Liver (tissue), 9 donors: ENCODE measurements around the gene NFIB. TPM values are rescaled to one million over a fixed set of nuclear protein-coding genes. Genes with fewer than 3 reads are reported as not detected.

Source experiments
- DNase-seq: peaks from one replicate; pipeline ENCODE4 v3.0.0-alpha.2; 2017; ENCODE audit warnings: low spot score
- H3K27ac ChIP-seq, 2 donors: one replicate each; pipeline ENCODE4 v1.7.0; 2013; ENCODE audit warnings: inconsistent platforms in 2 of 2, low read length in 2 of 2, control low read depth in 1 of 2, low read depth in 1 of 2, mild to moderate bottlenecking in 1 of 2
- H3K27me3 ChIP-seq, 4 donors: one replicate each; pipeline versions ENCODE4 v1.6.1 to v1.7.0; 2013; ENCODE audit warnings: low read length in 3 of 4, inconsistent platforms in 1 of 4, mild to moderate bottlenecking in 1 of 4, moderate library complexity in 1 of 4; ENCODE audit not compliant: control insufficient read depth in 4 of 4, insufficient read depth in 4 of 4
- H3K36me3 ChIP-seq, 4 donors: one replicate each; pipeline versions ENCODE4 v1.6.1 to v1.7.0; 2013; ENCODE audit warnings: low read length in 3 of 4, mild to moderate bottlenecking in 3 of 4, low read depth in 1 of 4, moderate library complexity in 1 of 4; ENCODE audit not compliant: control insufficient read depth in 4 of 4, insufficient read depth in 3 of 4
- H3K4me1 ChIP-seq, 4 donors: one replicate each; pipeline versions ENCODE4 v1.6.1 to v1.7.0; 2013; ENCODE audit warnings: low read length in 3 of 4, mild to moderate bottlenecking in 3 of 4, moderate library complexity in 1 of 4; ENCODE audit not compliant: control insufficient read depth in 4 of 4, insufficient read depth in 4 of 4
- H3K4me3 ChIP-seq, 3 donors: one replicate each; pipeline versions ENCODE4 v1.6.1 to v1.7.0; 2013; ENCODE audit warnings: low read length in 3 of 3, control low read depth in 1 of 3, low read depth in 1 of 3, mild to moderate bottlenecking in 1 of 3
- H3K9ac ChIP-seq, 2 donors: one replicate each; pipeline ENCODE4 v1.7.0; 2013; ENCODE audit warnings: low read length in 2 of 2, mild to moderate bottlenecking in 2 of 2, moderate library complexity in 2 of 2, control low read depth in 1 of 2, low read depth in 1 of 2
- H3K9me3 ChIP-seq, 4 donors: one replicate each; pipeline versions ENCODE4 v1.6.1 to v1.7.0; 2013; ENCODE audit warnings: low read length in 3 of 4; ENCODE audit not compliant: control insufficient read depth in 4 of 4
- EGR1 ChIP-seq, 2 donors: IDR thresholded peaks; 2 replicates each; pipeline ENCODE4 v1.6.1; 2016 to 2018; ENCODE audit warnings: antibody characterized with exemption in 2 of 2, low read depth in 2 of 2
- FOXA1 ChIP-seq: IDR thresholded peaks from 2 replicates; pipeline ENCODE4 v1.6.1; 2016; ENCODE audit warnings: antibody characterized with exemption
- FOXA2 ChIP-seq: IDR thresholded peaks from 2 replicates; pipeline ENCODE4 v1.6.1; 2016; ENCODE audit warnings: antibody characterized with exemption
- GABPA ChIP-seq, 2 donors: IDR thresholded peaks in 1 of 2; conservative IDR thresholded peaks in 1 of 2; 2 replicates each; pipeline ENCODE4 v1.6.1; 2016; ENCODE audit warnings: antibody characterized with exemption in 2 of 2, mild to moderate bottlenecking in 1 of 2, moderate library complexity in 1 of 2
- HNF4G ChIP-seq: IDR thresholded peaks from 2 replicates; pipeline ENCODE4 v1.6.1; 2016; ENCODE audit warnings: antibody characterized with exemption
- JUND ChIP-seq, 2 donors: IDR thresholded peaks; 2 replicates each; pipeline ENCODE4 v1.6.1; 2016; ENCODE audit warnings: antibody characterized with exemption in 2 of 2
- NR2F2 ChIP-seq: IDR thresholded peaks from 2 replicates; pipeline ENCODE4 v1.6.1; 2016; ENCODE audit warnings: antibody characterized with exemption
- RAD21 ChIP-seq, 2 donors: IDR thresholded peaks; 2 replicates each; pipeline ENCODE4 v1.6.1; 2016; ENCODE audit warnings: antibody characterized with exemption in 2 of 2, mild to moderate bottlenecking in 2 of 2
- REST ChIP-seq: IDR thresholded peaks from 2 replicates; pipeline ENCODE4 v1.6.1; 2016; ENCODE audit warnings: antibody characterized with exemption, mild to moderate bottlenecking
- RXRA ChIP-seq, 2 donors: IDR thresholded peaks; 2 replicates each; pipeline ENCODE4 v1.6.1; 2017 to 2018; ENCODE audit warnings: antibody characterized with exemption in 2 of 2, mild to moderate bottlenecking in 1 of 2
- SP1 ChIP-seq: IDR thresholded peaks from 2 replicates; pipeline ENCODE4 v1.6.1; 2018; ENCODE audit warnings: antibody characterized with exemption, mild to moderate bottlenecking
- TAF1 ChIP-seq: conservative IDR thresholded peaks from 2 replicates; pipeline ENCODE4 v1.6.1; 2016; ENCODE audit warnings: antibody characterized with exemption, mild to moderate bottlenecking
- YY1 ChIP-seq: IDR thresholded peaks from 2 replicates; pipeline ENCODE4 v1.6.1; 2016; ENCODE audit warnings: antibody characterized with exemption, mild to moderate bottlenecking
- ZBTB33 ChIP-seq: IDR thresholded peaks from 2 replicates; pipeline ENCODE4 v1.6.1; 2016; ENCODE audit warnings: antibody characterized with exemption
- WGBS: extraction: QIAGEN DNeasy Blood & Tissue Kit; methylation state at CpG from one replicate; pipeline ENCODE4 v1.1.7; 2013; 5-methylcytosine and 5-hydroxymethylcytosine counted together
- polyA plus RNA-seq, 2 donors: library from polyadenylated mRNA; stranded (reverse) in 1 of 2; unstranded in 1 of 2; fragments of 200-250 nt in 1 of 2; fragments of >200 nt in 1 of 2; fragmentation: Nextera tagmentation in 1 of 2; extraction: Ambion mirVana in 1 of 2; gene quantifications; one replicate each; pipeline versions ENCODE4 v1.2.1 to v1.2.3, GENCODE V29; 2013 to 2015
- total RNA-seq, 2 donors: library from RNA; depleted of rRNA; stranded (reverse); fragments of >200 nt; gene quantifications; one replicate each; pipeline ENCODE4 v1.2.3, GENCODE V29; 2014
- TF ChIP-seq, protein P1 (sequence below): fragments of 150-350 bp; IDR thresholded peaks from 2 replicates; pipeline ENCODE4 v1.5.1; 2017; ENCODE audit warnings: improper control_type of control experiment, low read depth, low read length; ENCODE audit not compliant: missing input control
- TF ChIP-seq, protein P2 (sequence below): IDR thresholded peaks from 2 replicates; pipeline ENCODE4 v1.6.1; 2016; ENCODE audit warnings: antibody characterized with exemption
- TF ChIP-seq, protein P3 (sequence below): IDR thresholded peaks from 2 replicates; pipeline ENCODE4 v1.6.1; 2016; ENCODE audit warnings: antibody characterized with exemption
- donor health status: healthy.
- donor health status: healthy.
- donor health status: healthy.
- donor health status: healthy.
- donor health status: healthy.

NFIB gene
- total and polyA plus RNA-seq, 4 donors = 3.2 to 23.2 (median 8.0) TPM

GRCh38 chr9:14340219-14340873 lies 26.4 kb upstream of the NFIB start:
- H3K36me3 ChIP-seq = no peaks in the 10 kb centered on the region
- DNase-seq = no peak
- WGBS = 80% methylated on average over 8 of the region's 8 CpGs
- H3K27ac ChIP-seq = no peak overlapping the region
- H3K9me3 ChIP-seq = no peaks in the 10 kb centered on the region
- peaks cover 0 to 11% (median 7%) of the 10 kb centered on the region in 4 donors for H3K27me3 ChIP-seq
- H3K4me3 ChIP-seq = no peak overlapping the region
- no peak overlapping the region for H3K9ac ChIP-seq
- TF ChIP-seq SP1 = no peak
- no peak for TF ChIP-seq REST
- no peak for TF ChIP-seq RAD21 (IDR thresholded peaks at IDR 0.05)
- no peak for TF ChIP-seq JUND (IDR thresholded peaks at IDR 0.05)
- no peak for TF ChIP-seq TAF1
- TF ChIP-seq YY1 = no peak
- TF ChIP-seq, protein P1, sequence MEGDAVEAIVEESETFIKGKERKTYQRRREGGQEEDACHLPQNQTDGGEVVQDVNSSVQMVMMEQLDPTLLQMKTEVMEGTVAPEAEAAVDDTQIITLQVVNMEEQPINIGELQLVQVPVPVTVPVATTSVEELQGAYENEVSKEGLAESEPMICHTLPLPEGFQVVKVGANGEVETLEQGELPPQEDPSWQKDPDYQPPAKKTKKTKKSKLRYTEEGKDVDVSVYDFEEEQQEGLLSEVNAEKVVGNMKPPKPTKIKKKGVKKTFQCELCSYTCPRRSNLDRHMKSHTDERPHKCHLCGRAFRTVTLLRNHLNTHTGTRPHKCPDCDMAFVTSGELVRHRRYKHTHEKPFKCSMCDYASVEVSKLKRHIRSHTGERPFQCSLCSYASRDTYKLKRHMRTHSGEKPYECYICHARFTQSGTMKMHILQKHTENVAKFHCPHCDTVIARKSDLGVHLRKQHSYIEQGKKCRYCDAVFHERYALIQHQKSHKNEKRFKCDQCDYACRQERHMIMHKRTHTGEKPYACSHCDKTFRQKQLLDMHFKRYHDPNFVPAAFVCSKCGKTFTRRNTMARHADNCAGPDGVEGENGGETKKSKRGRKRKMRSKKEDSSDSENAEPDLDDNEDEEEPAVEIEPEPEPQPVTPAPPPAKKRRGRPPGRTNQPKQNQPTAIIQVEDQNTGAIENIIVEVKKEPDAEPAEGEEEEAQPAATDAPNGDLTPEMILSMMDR = no peak
- TF ChIP-seq, protein P2, sequence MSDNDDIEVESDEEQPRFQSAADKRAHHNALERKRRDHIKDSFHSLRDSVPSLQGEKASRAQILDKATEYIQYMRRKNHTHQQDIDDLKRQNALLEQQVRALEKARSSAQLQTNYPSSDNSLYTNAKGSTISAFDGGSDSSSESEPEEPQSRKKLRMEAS = no peak
- no peak for TF ChIP-seq FOXA1
- no peak for TF ChIP-seq ZBTB33
- TF ChIP-seq, protein P3, sequence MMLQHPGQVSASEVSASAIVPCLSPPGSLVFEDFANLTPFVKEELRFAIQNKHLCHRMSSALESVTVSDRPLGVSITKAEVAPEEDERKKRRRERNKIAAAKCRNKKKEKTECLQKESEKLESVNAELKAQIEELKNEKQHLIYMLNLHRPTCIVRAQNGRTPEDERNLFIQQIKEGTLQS = no peak
- no peak for TF ChIP-seq NR2F2
- no peak for TF ChIP-seq RXRA (IDR thresholded peaks at IDR 0.05)
- no peak for TF ChIP-seq HNF4G
- H3K4me1 ChIP-seq = peaks cover 0 to 8% (median 3%) of the 10 kb centered on the region in 4 donors

DNA sequence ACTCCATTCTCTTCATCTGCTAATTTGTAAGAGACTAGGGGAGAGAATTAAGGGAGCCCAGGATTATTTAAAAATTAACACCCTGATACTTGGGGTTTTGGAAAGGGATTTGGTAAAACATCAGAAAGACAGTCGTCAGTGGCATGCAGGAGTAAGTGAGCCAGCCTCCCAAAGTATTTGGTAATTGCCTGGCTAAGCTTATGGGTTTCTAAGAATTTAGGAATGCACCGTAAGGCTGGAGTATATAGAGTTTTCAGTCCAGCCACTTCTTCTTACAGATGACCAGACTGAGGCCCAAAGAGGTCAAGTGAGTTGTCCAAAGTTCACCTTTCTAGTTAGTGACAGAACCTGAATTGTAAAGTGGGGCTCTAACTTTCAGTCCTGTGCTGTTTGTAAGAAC lies 25.8 kb upstream of the NFIB start:
- Histone ChIP-seq H3K36me3 (no peaks in the 10 kb centered on the region), H3K27me3 (peaks cover 0 to 9% (median 6%) of the 10 kb centered on the region in 4 donors), H3K9ac (no peak overlapping the region), H3K27ac (no peak overlapping the region), H3K9me3 (no peaks in the 10 kb centered on the region), H3K4me3 (no peak overlapping the region), H3K4me1 (peaks cover 0 to 8% (median 3%) of the 10 kb centered on the region in 4 donors)
- no peak for DNase-seq
- TF ChIP-seq FOXA1 (no peak), HNF4G (no peak), GABPA (IDR thresholded peaks at IDR 0.05 in 1 of 2, conservative IDR thresholded peaks at IDR 0.05 in 1 of 2) (no peak), EGR1 (IDR thresholded peaks at IDR 0.05; ENCODE audit: low read depth in 2 of 2) (no peak), ZBTB33 (no peak), REST (no peak), FOXA2 (no peak)
- 91% methylated on average over 2 of the region's 2 CpGs for WGBS
